Activated CD4-positive, CD25-positive, alpha-beta regulatory T cell treated with anti-CD3 and anti-CD28 coated beads, Interleukin-2, amount 50 U/mL, for 16 hours (primary cell): ENCODE data around the gene ROBO4.

Source experiments
- DNase-seq: peaks from one replicate; pipeline ENCODE4 v3.0.0-alpha.2; 2020; ENCODE audit warnings: low read depth, low spot score

ROBO4 gene

GRCh38 chr11:124842305-124842704 lies 55.4 kb downstream of the ROBO4 start:
- no peak for DNase-seq

- DNase-seq = no peak
These were observed 55.8 kb downstream of the ROBO4 start for GRCh38 chr11:124841840-124842239.

- DNase-seq = no peak
These were observed 56.5 kb downstream of the ROBO4 start for GRCh38 chr11:124841201-124841600.

GRCh38 chr11:124840666-124841065 lies 57.0 kb downstream of the ROBO4 start:
- DNase-seq = no peak

GRCh38 chr11:124839972-124840621 lies 57.6 kb downstream of the ROBO4 start:
- no peak for DNase-seq

GRCh38 chr11:124839128-124839971 lies 58.3 kb downstream of the ROBO4 start:
- peak; percentile 1 for DNase-seq

- no peak for DNase-seq
These were observed 58.9 kb downstream of the ROBO4 start for GRCh38 chr11:124838805-124839127.

- no peak for DNase-seq
These were observed 60.2 kb downstream of the ROBO4 start for GRCh38 chr11:124837491-124837856.

- no peak for DNase-seq
These were observed 61.7 kb downstream of the ROBO4 start for GRCh38 chr11:124835918-124836317.

GRCh38 chr11:124834526-124835180 lies 63.0 kb downstream of the ROBO4 start:
- DNase-seq = no peak
